GM23338 (cell line): ENCODE data around the gene TBCE. TPM values are rescaled to one million over a fixed set of nuclear protein-coding genes. Genes with fewer than 3 reads are reported as not detected.

Experiments used
- ATAC-seq: fragments of 200-7000 bp; cut with Tn5 transposase; 3 replicates; pipeline ENCODE4 v1.9.1; 2020
- DNase-seq: peaks from one replicate; pipeline ENCODE4 v3.0.0-alpha.2; 2015; ENCODE audit warnings: low spot score
- H2AFZ ChIP-seq: fragments of 200-600 bp; sonication (generic); 2 replicates; pipeline ENCODE4 v1.8.0; 2016; ENCODE audit warnings: antibody characterized with exemption, mild to moderate bottlenecking, moderate library complexity
- H3F3A ChIP-seq: fragments of 200-600 bp; sonication (generic); replicated peaks from 2 replicates; pipeline ENCODE4 v1.8.0; 2017; ENCODE audit warnings: antibody characterized with exemption, mixed run types, low read depth
- H3K27ac ChIP-seq: fragments of 200-600 bp; sonication (generic); 2 replicates; pipeline ENCODE4 v1.6.1; 2016; ENCODE audit warnings: low read depth
- H3K27me3 ChIP-seq: fragments of 200-600 bp; sonication (generic); 2 replicates; pipeline ENCODE4 v1.8.0; 2016; ENCODE audit warnings: mild to moderate bottlenecking, mixed run types, moderate library complexity; ENCODE audit not compliant: insufficient read depth
- H3K36me3 ChIP-seq: fragments of 200-600 bp; sonication (generic); 2 replicates; pipeline ENCODE4 v1.8.0; 2016; ENCODE audit warnings: mild to moderate bottlenecking; ENCODE audit not compliant: insufficient read depth
- H3K4me1 ChIP-seq: fragments of 200-600 bp; sonication (generic); 2 replicates; pipeline ENCODE4 v1.8.0; 2016; ENCODE audit warnings: mild to moderate bottlenecking, moderate library complexity; ENCODE audit not compliant: insufficient read depth
- H3K4me2 ChIP-seq: fragments of 200-600 bp; sonication (generic); 2 replicates; pipeline ENCODE4 v1.7.1; 2017; ENCODE audit warnings: mixed run types
- H3K4me3 ChIP-seq: fragments of 200-600 bp; sonication (generic); 2 replicates; pipeline ENCODE4 v1.6.1; 2016; ENCODE audit warnings: mixed run types
- H3K79me2 ChIP-seq: fragments of 200-600 bp; sonication (generic); replicated peaks from 2 replicates; pipeline ENCODE4 v1.8.0; 2017; ENCODE audit warnings: mild to moderate bottlenecking; ENCODE audit not compliant: insufficient read depth
- H3K9me2 ChIP-seq: fragments of 200-600 bp; sonication (generic); 2 replicates; pipeline ENCODE4 v1.8.0; 2017; ENCODE audit not compliant: insufficient read depth
- H4K20me1 ChIP-seq: fragments of 200-600 bp; sonication (generic); replicated peaks from 2 replicates; pipeline ENCODE4 v1.8.0; 2017; ENCODE audit warnings: mild to moderate bottlenecking; ENCODE audit not compliant: insufficient read depth
- H3K27ac Mint-ChIP-seq: 2 replicates; pipeline ENCODE4 v1.8.0; 2020; ENCODE audit warnings: inconsistent platforms, mild to moderate bottlenecking, moderate library complexity, mixed read lengths
- H3K27me3 Mint-ChIP-seq: 3 replicates; pipeline ENCODE4 v1.8.0; 2022; ENCODE audit warnings: low read depth, mild to moderate bottlenecking, moderate library complexity, mixed read lengths, inconsistent platforms; ENCODE audit not compliant: insufficient read depth, poor library complexity
- H3K36me3 Mint-ChIP-seq: 3 replicates; pipeline ENCODE4 v1.8.0; 2021; ENCODE audit warnings: low read depth, mild to moderate bottlenecking, inconsistent platforms, moderate library complexity, mixed read lengths
- H3K4me1 Mint-ChIP-seq: 3 replicates; pipeline ENCODE4 v1.8.0; 2020; ENCODE audit warnings: mild to moderate bottlenecking, inconsistent platforms, mixed read lengths
- H3K4me3 Mint-ChIP-seq: 3 replicates; pipeline ENCODE4 v1.8.0; 2021; ENCODE audit warnings: moderate library complexity, mild to moderate bottlenecking, inconsistent platforms, mixed read lengths
- H3K9me3 Mint-ChIP-seq: 3 replicates; pipeline ENCODE4 v1.8.0; 2020; ENCODE audit warnings: moderate library complexity, mild to moderate bottlenecking, inconsistent platforms, mixed read lengths
- ETS1 ChIP-seq: IDR thresholded peaks from 2 replicates; pipeline ENCODE4 v1.6.1; 2016; ENCODE audit warnings: antibody characterized with exemption
- EZH2 ChIP-seq: fragments of 200-600 bp; sonication (generic); IDR thresholded peaks from one replicate; pipeline ENCODE4 v1.8.0; 2017; ENCODE audit warnings: antibody characterized with exemption, mild to moderate bottlenecking, low read depth; ENCODE audit not compliant: unreplicated experiment
- EZH2phosphoT487 ChIP-seq: fragments of 200-600 bp; sonication (generic); IDR thresholded peaks from one replicate; pipeline ENCODE4 v1.8.1; 2018; ENCODE audit warnings: antibody characterized with exemption; ENCODE audit not compliant: unreplicated experiment
- JUNB ChIP-seq: IDR thresholded peaks from one replicate; pipeline ENCODE4 v1.6.1; 2016; ENCODE audit warnings: antibody characterized with exemption; ENCODE audit not compliant: unreplicated experiment
- NANOG ChIP-seq: IDR thresholded peaks from 2 replicates; pipeline ENCODE4 v1.6.1; 2016; ENCODE audit warnings: antibody characterized with exemption, borderline replicate concordance
- ZNF331 ChIP-seq: fragments of 250-450 bp; sonication (Bioruptor Pico); IDR thresholded peaks from 2 replicates; pipeline ENCODE4 v1.5.0; 2020; ENCODE audit warnings: low read depth, mild to moderate bottlenecking, moderate library complexity
- ZNF462 ChIP-seq: fragments of 250-450 bp; sonication (Bioruptor Pico); IDR thresholded peaks from 2 replicates; pipeline ENCODE4 v1.5.0; 2020; ENCODE audit warnings: mild to moderate bottlenecking, moderate library complexity
- polyA plus RNA-seq: library from polyadenylated mRNA; unstranded; fragments of >200 nt; fragmentation: Nextera tagmentation; extraction: Ambion mirVana; gene quantifications from 2 replicates; pipeline ENCODE4 v1.2.1, GENCODE V29; 2016
- total RNA-seq: library from RNA; depleted of rRNA; stranded (reverse); fragments of >200 nt; shearing (Covaris generic); gene quantifications from 2 replicates; pipeline ENCODE4 v1.2.3, GENCODE V29; 2014

The TBCE gene
- total and polyA plus RNA-seq, 2 experiments from 2014 or later: 42.7 to 64.8 TPM

- no peak for TF ChIP-seq NANOG
- TF ChIP-seq EZH2: no peak
- TF ChIP-seq EZH2phosphoT487: no peak
Observed at GRCh38 chr1:235409042-235409820, 42.0 kb downstream of the TBCE start (continued).

GRCh38 chr1:235410467-235410866 is 43.2 kb downstream of the TBCE start:
- no peak overlapping the region for H3K4me3 ChIP-seq
- no peak overlapping the region for H3K27ac Mint-ChIP-seq
- 0 out of 2 replicates have a peak, but pooled peaks cover 2% of the 10 kb centered on the region for H3K4me1 ChIP-seq
- no peaks in the 10 kb centered on the region for H3K4me1 Mint-ChIP-seq
- no peak overlapping the region for H3K4me2 ChIP-seq
- no peaks in the 10 kb centered on the region for H3K27me3 ChIP-seq
- peak overlapping the region; percentile 77; the same call in 1 of the 2 replicates for H3K27ac ChIP-seq
- H3K79me2 ChIP-seq: peaks cover 7% of the 10 kb centered on the region
- peaks cover 16% of the 10 kb centered on the region; the same call in 2 of the 3 replicates for H3K36me3 Mint-ChIP-seq
- H3K27me3 Mint-ChIP-seq: peaks cover 8% of the 10 kb centered on the region
- no peak overlapping the region for H3K4me3 Mint-ChIP-seq
- DNase-seq (no peak), ATAC-seq (no peak)
- H3K9me2 ChIP-seq: no peaks in the 10 kb centered on the region
- TF ChIP-seq ZNF462: no peak
- TF ChIP-seq ZNF331 (CRISPR knock-in tag): no peak
- no peak for TF ChIP-seq ETS1
- TF ChIP-seq NANOG: no peak
- no peak for TF ChIP-seq JUNB
- H3F3A ChIP-seq: peaks cover 10% of the 10 kb centered on the region
- no peaks in the 10 kb centered on the region for H3K36me3 ChIP-seq
- H2AFZ ChIP-seq: no peak overlapping the region
- H3K9me3 Mint-ChIP-seq: peaks cover 10% of the 10 kb centered on the region; the same call in 2 of the 3 replicates
- no peaks in the 10 kb centered on the region for H4K20me1 ChIP-seq
